Measurements from ENCODE around the gene REELD1. TPM values are rescaled to one million over a fixed set of nuclear protein-coding genes. Genes with fewer than 3 reads are reported as not detected.

REELD1 gene
- total RNA-seq, 1 experiment from 2014 or later, result not detected

DNA sequence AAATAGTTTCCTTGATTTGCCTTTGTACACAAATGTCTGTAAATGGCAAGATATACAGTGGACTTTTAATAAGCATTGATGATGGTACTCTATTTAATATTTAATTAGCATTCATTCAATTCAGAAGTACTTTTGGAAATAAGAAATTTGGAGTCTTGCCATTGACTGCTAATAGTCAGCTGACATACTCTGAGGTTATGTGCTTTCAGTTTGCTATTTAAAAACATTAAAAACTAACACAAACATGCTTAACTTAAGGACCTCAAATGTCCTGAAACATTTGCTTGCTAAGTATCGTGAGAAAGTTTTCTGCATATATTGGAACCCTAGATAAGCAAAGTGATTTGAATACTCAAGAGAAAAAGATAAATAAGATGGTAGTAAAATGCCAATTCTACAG is 64.6 kb downstream of the REELD1 start:
- Histone ChIP-seq H3K9ac (ENCODE audit: extremely low read depth, insufficient read length, low read length) (no peak overlapping the region), H2BK5ac (ENCODE audit: insufficient read length, low read length) (no peak overlapping the region), H3K4me2 (ENCODE audit: insufficient read depth, insufficient read length, low read length) (no peak overlapping the region), H3K79me1 (ENCODE audit: insufficient read depth, low read depth, low read length, poor library complexity, severe bottlenecking) (no peaks in the 10 kb centered on the region), H3K18ac (ENCODE audit: insufficient read length, low read depth, low read length) (no peak overlapping the region), H3K9me3 (ENCODE audit: control insufficient read depth, low read depth, low read length) (no peaks in the 10 kb centered on the region), H4K5ac (ENCODE audit: insufficient read length, low read depth, low read length) (no peak overlapping the region), H2AFZ (ENCODE audit: low read length) (no peak overlapping the region), H2AK5ac (ENCODE audit: insufficient read length, low read length) (no peak overlapping the region), H3K27ac (ENCODE audit: insufficient read length, low read depth, low read length) (no peak overlapping the region), H3T11ph (ENCODE audit: low read length) (no peak overlapping the region), H3K79me2 (ENCODE audit: insufficient read depth, low read length) (no peaks in the 10 kb centered on the region), H4K91ac (ENCODE audit: insufficient read length, low read depth, low read length) (no peak overlapping the region), H4K20me1 (ENCODE audit: control insufficient read depth, insufficient read depth, insufficient read length) (no peaks in the 10 kb centered on the region), H3K23me2 (ENCODE audit: insufficient read length, low read depth, low read length, poor library complexity, severe bottlenecking) (no peaks in the 10 kb centered on the region), H3K14ac (ENCODE audit: insufficient read depth, low read length) (no peak overlapping the region), H3K27me3 (ENCODE audit: insufficient read depth, low read length) (no peaks in the 10 kb centered on the region), H3K56ac (ENCODE audit: insufficient read length, low read depth, low read length) (no peak overlapping the region), H2BK120ac (ENCODE audit: low read depth, low read length, poor library complexity, severe bottlenecking) (no peak overlapping the region), H2BK20ac (ENCODE audit: low read depth, low read length, poor library complexity, severe bottlenecking) (no peak overlapping the region), H3K4me1 (ENCODE audit: insufficient read depth, low read length) (no peaks in the 10 kb centered on the region), H4K8ac (replicated peaks; ENCODE audit: insufficient read length, low read depth, low read length) (no peak overlapping the region), H2BK15ac (ENCODE audit: low read depth, low read length) (no peak overlapping the region), H2BK12ac (ENCODE audit: insufficient read length, low read depth, low read length) (no peak overlapping the region), H3K23ac (ENCODE audit: insufficient read length, low read depth, low read length) (no peak overlapping the region), H3K4ac (ENCODE audit: low read depth, low read length) (no peak overlapping the region)
- TF ChIP-seq, protein P1, sequence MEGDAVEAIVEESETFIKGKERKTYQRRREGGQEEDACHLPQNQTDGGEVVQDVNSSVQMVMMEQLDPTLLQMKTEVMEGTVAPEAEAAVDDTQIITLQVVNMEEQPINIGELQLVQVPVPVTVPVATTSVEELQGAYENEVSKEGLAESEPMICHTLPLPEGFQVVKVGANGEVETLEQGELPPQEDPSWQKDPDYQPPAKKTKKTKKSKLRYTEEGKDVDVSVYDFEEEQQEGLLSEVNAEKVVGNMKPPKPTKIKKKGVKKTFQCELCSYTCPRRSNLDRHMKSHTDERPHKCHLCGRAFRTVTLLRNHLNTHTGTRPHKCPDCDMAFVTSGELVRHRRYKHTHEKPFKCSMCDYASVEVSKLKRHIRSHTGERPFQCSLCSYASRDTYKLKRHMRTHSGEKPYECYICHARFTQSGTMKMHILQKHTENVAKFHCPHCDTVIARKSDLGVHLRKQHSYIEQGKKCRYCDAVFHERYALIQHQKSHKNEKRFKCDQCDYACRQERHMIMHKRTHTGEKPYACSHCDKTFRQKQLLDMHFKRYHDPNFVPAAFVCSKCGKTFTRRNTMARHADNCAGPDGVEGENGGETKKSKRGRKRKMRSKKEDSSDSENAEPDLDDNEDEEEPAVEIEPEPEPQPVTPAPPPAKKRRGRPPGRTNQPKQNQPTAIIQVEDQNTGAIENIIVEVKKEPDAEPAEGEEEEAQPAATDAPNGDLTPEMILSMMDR (conservative IDR thresholded peaks at IDR 0.05), result no peak
- Mint-ChIP-seq H3K27me3 (ENCODE audit: low read depth) (no peaks in the 10 kb centered on the region), H3K4me3 (no peak overlapping the region), H3K4me1 (no peaks in the 10 kb centered on the region), H3K27ac (no peak overlapping the region), H3K9me3 (no peaks in the 10 kb centered on the region), H3K36me3 (ENCODE audit: insufficient read depth in 1 of 3, low read depth in 3 of 3) (no peaks in the 10 kb centered on the region)
- DNase-seq, result no peak
- no CpG with 5 or more reads among the region's 1 CpG for WGBS (ENCODE audit: extremely low coverage, insufficient read length, low lambda C conversion rate)

Other genes starting within 250 kb of the REELD1 start
- 73.6 and 78.3 TPM in 2 replicates for gene LSM6, start 38.8 kb upstream of the REELD1 start, total RNA-seq (2021)

Measured in H9 (cell line).